ENCODE data around the gene SPEM1.
"Not testable (repeated sequence)": the region's sequence is repeated elsewhere in the genome, so short reads cannot be mapped to it uniquely, and the experiment has no call there.

SPEM1 gene

GRCh38 chr17:7468804-7469389 is 48.8 kb downstream of the SPEM1 start:
- no peak for DNase-seq (ENCODE audit: low read depth in 3 of 3)

GRCh38 chr17:7469843-7470242 is 49.7 kb downstream of the SPEM1 start:
- not testable (repeated sequence) for DNase-seq (ENCODE audit: low read depth in 3 of 3)

- not testable (repeated sequence) for DNase-seq (ENCODE audit: low read depth in 3 of 3)
Observed at GRCh38 chr17:7470457-7470973, 50.4 kb downstream of the SPEM1 start.
